Stimulated activated CD8-positive, alpha-beta memory T cell treated with anti-CD3 and anti-CD28 coated beads, Interleukin-15, amount 100 ng/mL, for 1 hour (primary cell): ENCODE results near the gene SELENOW.
A peak's percentile ranks its signal among the peaks of the same experiment; 100 is the strongest.
"Not testable (repeated sequence)": the region's sequence is repeated elsewhere in the genome, so short reads cannot be mapped to it uniquely, and the experiment has no call there.

Experiments
- DNase-seq: peaks from one replicate; pipeline ENCODE4 v3.0.0-alpha.2; 2020; ENCODE audit warnings: low read depth

The SELENOW gene

GRCh38 chr19:47778049-47778953 lies at the start of gene SELENOW:
TSS of gene SELENOW (plus strand) at chr19:47778703. CDS start at chr19:47778786, 83 bp downstream.
- peak; percentile 59 for DNase-seq

- DNase-seq = no peak
Observed at GRCh38 chr19:47729468-47729798, 49.1 kb upstream of the SELENOW start.

- DNase-seq = no peak
Observed at GRCh38 chr19:47729799-47730520, 48.5 kb upstream of the SELENOW start.

GRCh38 chr19:47730521-47730889 lies 48.0 kb upstream of the SELENOW start:
- no peak for DNase-seq

DNA sequence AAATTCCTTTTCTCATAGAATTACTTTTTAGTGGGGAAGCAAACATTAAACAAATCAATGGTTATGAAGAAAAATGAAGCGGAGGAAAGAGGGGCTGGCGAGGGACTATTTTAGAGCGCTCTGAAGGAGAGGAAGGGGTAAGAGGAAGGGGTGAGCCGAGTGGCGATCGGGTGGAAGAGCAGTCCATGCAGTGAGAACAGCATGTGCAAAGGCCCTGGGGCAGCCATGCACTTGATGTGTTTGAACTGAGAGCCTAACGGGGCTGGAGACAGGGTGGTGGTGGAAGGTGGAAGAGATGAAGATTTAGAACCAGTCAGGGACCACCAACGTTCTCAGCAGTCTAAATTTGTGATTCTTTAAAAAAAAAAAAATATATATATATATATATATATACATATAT lies 47.6 kb upstream of the SELENOW start:
- no peak for DNase-seq

DNA sequence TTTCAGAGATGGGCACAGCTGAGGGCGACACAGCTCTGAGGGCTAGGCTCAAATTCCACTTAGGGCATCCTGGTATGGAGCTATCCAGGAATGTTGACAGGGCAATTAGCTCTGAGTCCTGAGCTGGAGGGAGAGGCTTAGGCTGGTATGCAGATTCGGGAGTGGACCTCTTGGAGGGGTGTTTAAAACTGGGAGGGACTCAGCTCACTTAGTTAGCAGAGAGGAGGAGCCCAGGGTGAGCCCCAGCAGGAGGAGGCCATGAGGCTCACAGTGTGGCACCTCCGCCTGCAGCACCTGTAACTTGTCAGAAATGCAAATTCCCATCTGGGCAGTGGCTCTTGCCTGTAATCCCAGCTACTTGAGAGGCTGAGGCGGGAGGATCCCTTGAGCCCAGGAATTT lies 43.4 kb upstream of the SELENOW start:
- no peak for DNase-seq

DNA sequence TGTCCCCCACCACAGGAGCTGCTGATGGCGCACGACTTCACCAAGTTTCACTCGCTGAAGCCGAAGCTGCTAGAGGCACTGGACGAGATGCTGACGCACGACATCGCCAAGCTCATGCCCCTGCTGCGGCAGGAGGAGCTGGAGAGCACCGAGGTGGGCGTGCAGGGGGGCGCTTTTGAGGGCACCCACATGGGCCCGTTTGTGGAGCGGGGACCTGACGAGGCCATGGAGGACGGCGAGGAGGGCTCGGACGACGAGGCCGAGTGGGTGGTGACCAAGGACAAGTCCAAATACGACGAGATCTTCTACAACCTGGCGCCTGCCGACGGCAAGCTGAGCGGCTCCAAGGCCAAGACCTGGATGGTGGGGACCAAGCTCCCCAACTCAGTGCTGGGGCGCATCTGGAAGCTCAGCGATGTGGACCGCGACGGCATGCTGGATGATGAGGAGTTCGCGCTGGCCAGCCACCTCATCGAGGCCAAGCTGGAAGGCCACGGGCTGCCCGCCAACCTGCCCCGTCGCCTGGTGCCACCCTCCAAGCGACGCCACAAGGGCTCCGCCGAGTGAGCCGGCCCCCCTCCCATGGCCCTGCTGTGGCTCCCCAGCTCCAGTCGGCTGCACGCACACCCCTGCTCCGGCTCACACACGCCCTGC lies 37.5 kb upstream of the SELENOW start:
- DNase-seq = no peak

- DNase-seq = no peak
Observed at GRCh38 chr19:47741544-47742140, 36.9 kb upstream of the SELENOW start.

DNA sequence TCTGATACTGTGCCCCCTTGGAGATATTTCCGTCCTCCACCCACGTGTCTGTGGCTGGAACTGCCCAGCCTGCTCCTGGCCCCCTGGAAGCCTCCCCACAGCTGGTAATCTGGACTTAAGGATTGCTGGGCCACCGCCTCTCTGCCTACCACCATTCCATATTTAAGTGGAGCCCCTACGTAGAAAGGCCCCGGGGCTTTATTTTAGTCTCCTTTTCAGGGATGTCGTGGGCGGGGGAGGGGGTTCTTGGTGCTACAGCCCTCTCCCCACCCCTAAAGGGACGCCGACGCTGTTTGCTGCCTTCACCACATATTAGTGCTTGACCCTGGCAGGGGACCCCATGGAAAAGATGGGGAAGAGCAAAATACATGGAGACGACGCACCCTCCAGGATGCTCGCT lies 35.9 kb upstream of the SELENOW start:
- DNase-seq = no peak

- peak; percentile 97 for DNase-seq
Observed at GRCh38 chr19:47745010-47745901, 33.2 kb upstream of the SELENOW start, which contains the start of gene NOP53. TSS of gene NOP53 (plus strand) at chr19:47745546. CDS start at chr19:47745560, 14 bp downstream.

DNA sequence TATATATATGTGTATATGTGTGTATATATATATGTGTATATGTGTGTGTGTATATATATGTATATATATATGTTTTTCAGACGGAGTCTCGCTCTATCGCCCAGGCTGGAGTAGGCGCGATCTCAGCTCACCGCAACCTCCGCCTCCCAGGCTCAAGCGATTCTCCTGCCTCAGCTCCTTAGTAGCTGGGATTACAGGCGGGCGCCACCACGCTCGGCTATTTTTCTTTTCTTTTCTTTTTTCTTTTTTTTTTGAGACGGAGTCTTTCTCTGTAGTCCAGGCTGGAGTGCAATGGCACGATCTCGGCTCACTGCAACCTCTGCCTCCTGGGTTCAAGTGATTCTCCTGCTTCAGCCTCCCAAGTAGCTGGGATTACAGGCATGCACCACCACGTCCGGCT lies 32.4 kb upstream of the SELENOW start:
- DNase-seq = not testable (repeated sequence)

GRCh38 chr19:47749326-47749725 lies 29.2 kb upstream of the SELENOW start:
- no peak for DNase-seq

GRCh38 chr19:47750752-47751151 lies 27.8 kb upstream of the SELENOW start:
- no peak for DNase-seq

- DNase-seq = no peak
Observed at GRCh38 chr19:47752440-47753211, 25.9 kb upstream of the SELENOW start.

DNA sequence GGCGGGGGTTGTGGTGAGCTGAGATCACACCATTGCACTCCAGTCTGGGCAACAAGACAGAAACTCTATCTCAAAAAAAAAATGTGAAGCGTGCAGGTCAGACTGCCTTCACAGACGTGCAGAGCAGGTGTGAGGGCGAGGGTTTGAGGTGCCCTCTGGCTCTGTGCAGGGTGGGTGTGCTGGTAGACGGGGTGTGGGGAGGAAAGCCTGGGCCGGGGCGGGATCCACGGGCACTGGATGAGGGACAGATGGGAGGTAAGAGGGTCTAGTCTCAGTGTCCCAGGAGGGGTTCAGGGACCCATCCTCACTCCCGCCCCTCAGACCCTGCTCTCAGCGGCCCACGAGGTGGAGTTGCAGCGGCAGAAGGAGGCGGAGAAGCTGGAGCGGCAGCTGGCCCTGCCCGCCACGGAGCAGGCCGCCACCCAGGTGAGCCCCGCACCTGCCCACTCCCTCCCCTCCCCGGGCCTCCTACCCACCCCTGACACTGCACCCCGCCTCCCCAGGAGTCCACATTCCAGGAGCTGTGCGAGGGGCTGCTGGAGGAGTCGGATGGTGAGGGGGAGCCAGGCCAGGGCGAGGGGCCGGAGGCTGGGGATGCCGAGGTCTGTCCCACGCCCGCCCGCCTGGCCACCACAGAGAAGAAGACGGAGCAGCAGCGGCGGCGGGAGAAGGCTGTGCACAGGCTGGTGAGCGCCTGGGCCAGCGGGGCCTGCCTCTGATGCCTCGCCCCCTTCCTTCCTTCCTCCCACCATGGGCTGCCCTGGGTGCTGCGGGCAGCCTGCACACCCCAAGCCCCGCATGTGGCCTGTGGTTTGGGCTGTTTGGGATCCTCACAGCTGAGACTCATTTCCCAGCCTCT lies 24.1 kb upstream of the SELENOW start:
- DNase-seq = no peak

- DNase-seq = no peak
Observed at GRCh38 chr19:47755065-47755761, 23.3 kb upstream of the SELENOW start.

DNA sequence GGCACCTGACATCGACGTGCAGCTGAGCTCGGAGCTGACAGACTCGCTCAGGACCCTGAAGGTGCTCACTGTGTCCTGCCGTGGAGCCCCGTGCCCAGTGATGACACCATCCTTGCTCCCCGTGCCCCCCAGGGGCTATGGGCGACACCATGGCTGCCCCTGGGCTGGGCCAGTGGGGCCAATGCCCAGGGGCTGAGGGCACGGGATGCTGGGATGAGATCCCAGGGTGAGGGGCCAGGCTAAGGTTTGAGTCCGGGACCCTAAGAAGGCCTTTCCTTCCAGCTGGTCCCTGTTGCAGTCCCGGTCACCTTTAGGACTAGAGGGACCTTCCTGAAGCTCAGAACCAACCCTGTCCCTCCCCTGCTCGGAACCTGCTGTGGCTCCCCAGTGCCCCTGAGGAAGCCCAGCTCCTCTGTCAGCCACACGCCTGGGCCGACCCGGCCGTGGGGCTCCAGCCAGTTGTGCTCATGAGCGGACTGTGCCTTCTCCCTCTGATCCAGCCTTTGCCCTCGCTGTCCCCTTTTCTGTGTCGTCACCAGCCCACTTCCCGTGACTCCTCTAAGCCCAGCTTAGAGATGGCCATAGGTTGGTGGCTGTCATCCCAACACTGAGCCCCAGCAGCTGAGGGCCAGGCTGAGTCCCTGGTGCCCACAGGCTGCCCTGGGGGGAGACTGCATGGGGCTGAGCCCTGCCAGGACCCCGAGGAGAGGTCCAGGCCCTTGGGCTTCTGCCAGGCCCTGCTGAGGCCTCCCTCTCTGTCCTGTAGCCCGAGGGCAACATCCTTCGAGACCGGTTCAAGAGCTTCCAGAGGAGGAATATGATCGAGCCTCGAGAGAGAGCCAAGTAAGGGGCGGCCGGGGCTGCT lies 22.5 kb upstream of the SELENOW start:
- no peak for DNase-seq

- DNase-seq = no peak
Observed at GRCh38 chr19:47756627-47756929, 21.9 kb upstream of the SELENOW start.
